HG02870 (cell line): ENCODE results near the gene LRRC39.
A peak's percentile ranks its signal among the peaks of the same experiment; 100 is the strongest.

Experiments
- ATAC-seq: cut with Tn5 transposase; IDR thresholded peaks from one replicate; pipeline ENCODE4 v1.9.1; 2021; ENCODE audit warnings: mild to moderate bottlenecking, moderate library complexity; ENCODE audit not compliant: unreplicated experiment

Gene LRRC39

DNA sequence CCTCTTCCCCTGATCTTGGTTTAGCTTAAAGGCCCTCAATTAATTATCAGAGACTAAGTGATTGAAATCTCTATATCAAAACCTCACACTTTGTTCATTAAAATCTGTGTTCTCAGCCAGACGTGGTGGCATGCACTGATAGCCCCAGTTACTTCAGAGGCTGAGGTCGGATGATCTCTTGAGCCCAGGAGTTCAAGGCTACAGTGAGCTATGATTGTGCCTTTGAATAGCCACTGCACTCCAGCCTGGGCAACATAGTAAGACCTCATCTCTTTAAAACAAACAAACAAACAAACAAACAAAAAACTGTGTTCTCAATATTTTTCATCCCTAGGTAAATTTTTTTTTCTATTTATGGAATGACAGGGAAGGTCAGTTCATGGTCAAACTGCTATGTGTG, 26.4 kb downstream of the LRRC39 start:
- no peak for ATAC-seq

DNA sequence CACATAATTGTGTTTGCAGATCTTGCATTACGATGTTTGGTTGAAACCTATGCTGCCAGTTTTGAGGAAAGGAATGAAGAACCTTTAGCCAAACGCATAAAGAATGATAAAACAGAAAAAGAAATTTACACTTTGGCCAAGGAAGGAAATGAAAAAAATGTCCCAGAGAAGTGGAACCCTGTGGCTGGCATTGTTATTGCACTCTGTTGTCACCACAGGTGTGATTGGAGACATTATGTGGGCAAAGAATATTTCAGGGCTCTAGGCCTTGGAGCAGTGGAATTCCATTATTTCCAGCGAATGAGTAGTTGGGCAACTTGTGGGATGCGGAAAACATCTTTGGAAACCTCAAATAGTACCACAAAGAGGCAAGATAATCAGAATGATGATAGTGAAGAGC, 30.2 kb downstream of the LRRC39 start:
- no peak for ATAC-seq

DNA sequence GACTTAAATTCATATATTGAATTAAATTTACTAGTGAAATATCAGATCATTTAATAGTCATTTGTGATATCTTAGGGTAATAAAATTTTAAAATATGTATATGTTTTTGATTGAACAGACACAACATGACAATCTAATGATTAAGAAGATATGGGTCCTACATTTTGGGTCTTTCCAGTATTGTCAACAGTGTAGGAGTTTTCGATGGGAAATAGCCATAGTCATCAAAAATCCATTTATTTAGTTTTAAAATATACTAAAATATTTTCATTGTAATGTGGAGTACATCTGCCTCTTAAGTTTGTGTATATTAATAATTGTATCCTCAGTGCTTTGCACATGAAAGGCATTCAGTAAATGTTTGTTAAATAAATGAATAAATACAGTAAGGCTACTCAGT, 31.1 kb downstream of the LRRC39 start:
- ATAC-seq: no peak

DNA sequence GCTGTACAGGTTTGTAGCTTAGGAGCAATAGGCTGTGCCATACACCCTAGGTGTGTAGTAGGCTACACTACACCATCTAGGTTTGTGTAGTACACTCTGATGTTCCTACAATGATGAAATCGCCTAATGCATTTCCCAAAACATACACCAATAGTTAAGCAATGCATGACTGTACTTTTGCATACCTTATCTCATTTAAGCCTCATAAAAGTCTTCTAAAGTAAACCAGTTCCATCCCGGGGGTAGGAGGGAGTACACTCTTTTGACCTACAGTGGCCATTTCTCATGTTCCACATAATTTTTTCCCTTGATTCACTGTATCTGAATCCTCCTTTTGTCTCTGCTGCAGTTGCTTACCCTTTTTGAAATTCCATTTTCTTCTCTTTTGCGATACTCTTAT, 32.9 kb downstream of the LRRC39 start:
- no peak for ATAC-seq

DNA sequence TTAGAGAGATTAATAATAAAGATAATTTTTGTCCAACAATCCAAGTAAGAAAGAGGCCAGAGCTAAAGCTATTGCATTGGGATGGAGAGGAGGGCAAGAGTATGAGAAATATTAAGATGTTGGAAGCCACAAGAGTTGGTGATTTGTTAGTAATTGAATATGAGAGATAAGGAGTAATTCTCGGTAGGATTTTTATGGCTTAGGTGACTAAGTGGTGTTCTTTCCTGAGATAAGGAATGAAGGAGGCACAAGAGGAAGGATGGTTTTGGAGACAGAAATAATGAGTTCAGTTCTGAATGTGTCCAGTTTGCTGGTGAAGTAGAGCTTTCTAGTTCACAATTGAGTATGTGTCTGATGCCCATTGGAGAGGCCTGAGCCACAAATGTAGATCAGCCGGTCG, 35.7 kb downstream of the LRRC39 start:
- no peak for ATAC-seq

DNA sequence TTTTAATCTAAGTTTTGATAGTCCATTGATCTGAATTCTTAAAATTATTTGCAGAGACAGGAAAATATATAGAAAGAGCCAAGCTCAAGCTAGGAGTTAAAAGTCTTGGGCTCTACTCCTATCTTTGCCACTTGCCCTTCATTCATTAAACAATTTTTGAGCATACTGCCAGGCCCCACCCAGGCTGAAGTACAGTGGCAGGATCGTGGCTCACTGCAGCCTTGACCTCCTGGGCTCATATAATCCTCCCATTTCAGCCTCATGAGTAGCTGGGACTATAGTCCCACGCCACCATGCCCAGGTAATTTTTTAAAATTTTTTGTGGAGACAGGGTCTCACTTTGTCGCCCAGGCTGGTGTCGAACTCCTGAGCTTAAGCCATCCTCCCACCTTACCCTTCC, 36.9 kb downstream of the LRRC39 start:
- ATAC-seq: no peak

DNA sequence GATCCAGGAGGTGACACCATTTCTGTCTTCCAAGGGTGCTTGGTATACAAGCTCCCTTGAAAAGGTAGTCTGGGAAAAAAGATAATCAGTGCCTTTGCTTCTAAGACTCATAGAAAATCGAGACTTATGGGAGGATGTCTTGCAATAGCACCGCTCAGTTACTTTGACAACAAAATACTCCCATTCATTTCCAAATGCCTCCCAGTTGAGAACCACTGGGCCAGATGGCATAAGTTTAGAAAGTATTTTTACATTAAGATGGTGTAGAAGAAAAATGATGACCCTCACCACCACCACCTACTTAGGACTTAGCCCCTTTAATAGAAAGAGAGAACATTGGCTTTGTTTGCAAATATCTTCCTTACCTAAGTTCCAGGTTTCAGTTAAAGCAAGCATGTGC, 40.5 kb downstream of the LRRC39 start:
- no peak for ATAC-seq

DNA sequence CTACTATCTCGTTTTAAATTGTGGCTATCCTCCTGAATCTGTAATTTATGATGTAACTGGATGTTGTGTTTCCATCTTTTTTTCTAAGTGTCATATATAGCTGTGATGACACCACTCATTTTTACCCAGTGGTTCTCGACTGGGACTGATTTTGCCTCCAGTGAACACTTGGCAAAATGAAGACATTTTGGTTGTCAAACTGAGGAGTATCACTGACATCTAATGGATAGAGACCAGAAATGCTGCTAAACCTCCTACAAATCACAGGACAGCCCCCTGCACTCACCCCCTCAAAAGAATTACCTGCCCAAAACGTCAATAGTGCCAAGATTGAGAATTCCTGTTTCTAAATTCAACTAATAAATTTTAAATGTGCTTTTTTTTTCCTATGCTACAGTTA, 43.2 kb downstream of the LRRC39 start:
- ATAC-seq: no peak

DNA sequence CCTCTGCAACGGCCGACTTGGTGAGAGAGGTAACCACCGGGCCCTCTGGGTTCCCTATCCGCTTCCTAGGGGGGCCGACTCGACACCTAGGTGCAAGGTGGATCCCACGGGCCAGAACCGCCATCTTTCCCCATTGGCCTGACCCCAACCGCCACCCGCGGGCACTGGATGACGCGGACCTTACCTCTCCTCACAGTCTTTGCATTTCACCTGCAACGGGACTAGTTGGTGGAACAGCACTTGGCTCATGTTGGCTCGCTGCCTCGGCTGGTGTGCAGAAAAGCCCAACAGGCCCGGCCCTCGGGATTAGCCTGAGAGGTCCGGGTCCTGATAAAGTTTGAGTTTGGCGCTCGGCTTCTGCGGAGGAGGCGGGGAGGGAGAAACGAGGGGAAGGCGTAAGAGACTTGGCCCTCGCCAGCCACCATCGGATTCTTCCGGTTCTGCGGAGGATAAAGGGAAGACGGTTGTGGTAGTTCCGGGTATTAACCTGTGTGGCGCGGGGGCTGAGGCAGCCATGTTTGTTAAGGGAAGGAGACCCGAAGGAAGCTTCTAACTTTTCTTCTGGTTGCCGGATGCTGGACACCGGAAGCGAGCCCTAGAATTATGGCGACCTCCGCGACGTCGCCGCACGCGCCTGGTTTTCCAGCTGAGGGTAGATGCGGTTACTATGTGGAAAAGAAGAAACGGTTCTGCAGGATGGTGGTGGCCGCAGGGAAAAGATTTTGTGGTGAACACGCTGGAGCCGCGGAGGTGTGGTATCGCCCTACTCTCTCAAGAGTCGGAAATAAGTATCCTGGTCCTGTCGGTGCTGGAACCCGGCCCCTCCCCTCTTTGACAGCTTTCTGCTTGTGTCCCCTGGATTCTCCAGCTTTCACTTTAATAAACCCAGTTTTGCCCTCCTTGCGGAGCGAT, 45.2 kb downstream of the LRRC39 start, which contains the start of the genes SASS6 and TRMT13:
Gene SASS6 (minus strand): TSS at position 365 of the 912 bp plus-strand sequence. CDS start 116 bp downstream, at position 249.
Gene TRMT13 (plus strand): TSS at position 598 of the 912 bp plus-strand sequence. CDS start 6 bp downstream, at position 604.
- ATAC-seq: peak; percentile 85

DNA sequence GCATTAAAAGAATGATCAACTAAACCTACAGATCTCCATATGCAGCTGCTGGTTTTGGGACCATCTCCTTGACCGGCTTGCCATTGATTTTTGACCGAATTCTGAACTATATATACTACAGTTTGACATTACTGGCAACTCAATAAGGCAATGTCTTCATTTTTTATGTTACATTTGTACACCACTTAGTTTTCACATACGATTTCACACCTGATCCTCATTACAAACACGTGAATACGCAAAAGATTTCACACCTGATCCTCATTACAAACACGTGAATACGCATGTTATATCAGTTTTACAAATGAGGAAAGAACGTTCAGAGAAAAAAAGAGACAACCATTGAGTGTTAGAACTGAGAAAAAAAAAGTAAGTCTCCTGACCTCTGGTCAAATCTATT, 46.4 kb downstream of the LRRC39 start:
- ATAC-seq: no peak

DNA sequence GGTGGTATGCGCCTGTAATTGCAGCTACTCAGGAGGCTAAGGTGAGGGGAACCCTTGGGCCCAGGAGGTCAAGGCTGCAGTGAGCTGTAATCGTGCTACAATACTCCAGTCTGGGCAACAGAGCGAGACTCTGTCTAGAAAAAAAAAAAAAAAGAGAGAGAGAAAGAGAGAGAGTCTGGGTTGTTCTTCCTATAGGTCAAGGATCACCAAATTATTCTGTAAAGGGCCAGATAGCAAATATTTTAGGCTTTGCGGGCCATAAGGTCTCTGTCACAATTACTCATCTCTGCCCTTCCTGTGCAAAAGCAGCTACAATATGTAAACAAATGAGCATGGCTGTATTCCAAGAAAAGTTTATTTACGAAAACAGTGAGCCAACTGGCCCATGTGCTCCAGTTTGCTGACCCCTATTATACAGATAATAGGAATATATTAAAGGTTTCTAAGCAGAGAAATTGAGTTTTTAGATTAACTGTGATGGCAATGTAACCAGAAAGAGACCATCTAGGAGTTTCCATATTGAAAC, 47.4 kb downstream of the LRRC39 start:
- ATAC-seq: no peak

DNA sequence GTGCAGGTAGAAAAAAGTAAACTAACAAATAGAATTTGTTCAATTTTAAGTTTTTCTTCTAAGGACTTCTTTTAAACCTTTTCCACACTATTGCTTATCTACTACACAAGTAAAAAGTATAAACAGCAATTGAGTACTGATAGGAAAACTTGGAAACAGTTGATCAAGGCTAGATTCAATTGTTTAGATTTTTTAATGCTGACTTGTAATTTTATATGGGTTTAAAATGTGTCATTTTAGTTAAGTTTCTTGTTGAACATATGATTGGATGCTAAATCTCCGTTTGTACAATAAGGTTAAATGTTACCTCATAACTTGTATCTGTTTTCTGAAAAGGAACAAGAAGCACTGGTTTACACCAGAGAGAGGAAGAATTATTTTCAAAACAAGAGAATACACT, 50.8 kb downstream of the LRRC39 start:
- ATAC-seq: no peak

DNA sequence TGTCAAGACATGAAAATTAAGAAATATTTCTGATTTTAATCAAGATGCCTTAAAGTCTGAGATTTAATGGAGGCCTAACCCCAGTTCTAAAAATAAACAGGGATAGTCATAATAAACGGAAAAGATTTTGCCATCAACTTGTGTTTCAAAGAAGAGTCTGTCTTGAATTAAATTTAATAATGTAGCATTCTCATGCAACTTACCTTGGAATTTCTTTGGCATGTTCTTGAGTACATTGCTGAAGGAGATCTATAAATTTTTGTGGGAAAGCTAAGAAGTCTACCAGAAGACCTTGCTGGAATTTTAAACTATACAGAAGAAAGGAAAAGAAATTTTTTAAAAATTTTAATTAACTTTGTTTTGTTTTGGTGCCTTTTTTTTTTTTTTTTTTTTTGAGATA, 55.9 kb downstream of the LRRC39 start:
- ATAC-seq: no peak

DNA sequence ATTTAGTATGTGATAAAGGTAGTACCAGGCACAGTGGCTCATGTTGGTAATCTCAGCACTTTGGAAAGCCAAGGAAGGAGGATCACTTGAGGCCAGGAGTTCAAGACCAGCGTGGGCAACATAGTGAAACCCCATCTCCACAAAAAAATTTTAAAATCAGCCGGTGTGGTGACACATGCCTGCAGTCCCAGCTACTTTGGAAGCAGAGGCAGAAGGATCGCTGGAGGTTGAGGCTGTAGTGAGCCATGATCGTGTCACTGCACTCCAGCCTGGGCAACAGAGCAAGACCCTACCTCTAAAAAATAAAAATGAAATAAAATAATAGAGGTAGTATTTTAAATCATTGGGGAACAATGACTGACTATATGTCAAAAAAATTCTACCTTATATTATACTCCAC, 62.5 kb downstream of the LRRC39 start:
- ATAC-seq: no peak

DNA sequence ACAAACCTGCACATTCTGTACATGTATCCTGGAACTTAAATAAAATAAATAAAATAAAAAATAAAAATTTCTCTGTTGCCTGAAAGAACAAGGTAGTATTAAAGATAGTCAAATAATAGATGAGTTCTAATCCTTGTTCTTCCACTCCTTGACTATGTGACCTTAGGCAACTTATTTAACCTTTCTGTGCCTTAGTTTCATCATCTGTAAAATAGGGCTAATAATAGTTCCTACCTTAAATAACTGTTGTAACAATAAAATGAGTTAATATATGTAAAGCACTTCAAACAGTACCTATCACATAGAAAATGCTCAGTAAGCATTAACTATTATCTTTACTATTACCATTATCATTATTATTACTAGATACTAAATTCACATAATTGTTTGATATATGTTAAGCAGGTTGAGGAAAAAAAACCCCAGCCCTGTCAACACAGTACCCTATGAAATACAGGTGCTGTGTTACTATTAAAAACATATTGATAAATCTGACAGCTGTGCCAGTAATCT, 68.4 kb downstream of the LRRC39 start:
- no peak for ATAC-seq

DNA sequence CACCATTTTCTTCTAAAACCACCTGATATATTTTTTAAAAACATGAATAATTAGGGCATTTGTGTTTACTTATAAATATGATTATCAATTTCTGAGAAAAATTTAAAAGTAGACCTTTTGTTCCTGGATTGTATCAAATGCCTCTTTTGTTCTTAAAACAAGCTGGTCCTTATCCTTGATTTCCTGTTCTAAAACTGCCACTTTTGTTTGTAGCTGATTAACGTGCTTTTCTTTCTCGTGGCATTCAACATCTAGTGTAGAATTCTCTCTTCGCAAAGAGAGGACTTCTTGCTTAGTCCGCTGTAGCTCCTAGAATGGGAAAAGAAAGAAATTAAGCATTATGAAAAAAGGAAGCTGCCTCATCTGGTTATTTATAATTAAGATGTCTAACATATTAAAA, 70.4 kb downstream of the LRRC39 start:
- ATAC-seq: no peak

DNA sequence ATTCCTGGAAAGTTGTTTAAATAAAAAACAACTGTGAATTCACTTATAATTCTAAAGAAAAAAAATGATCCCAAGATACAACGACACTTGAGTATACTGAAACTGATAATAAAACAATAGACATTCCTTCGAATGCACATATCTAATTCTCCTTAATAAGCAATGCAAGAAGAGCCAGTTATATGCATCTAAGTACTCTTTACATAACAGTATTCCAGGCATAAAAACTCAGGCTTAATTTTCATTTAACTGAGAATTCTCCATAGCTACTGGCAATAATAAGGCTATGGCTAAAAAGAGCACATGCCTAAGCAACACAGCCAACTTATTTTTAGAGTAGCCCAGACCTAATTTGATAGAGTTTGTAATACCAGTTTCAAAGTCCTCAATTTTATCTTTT, 76.5 kb downstream of the LRRC39 start:
- no peak for ATAC-seq

DNA sequence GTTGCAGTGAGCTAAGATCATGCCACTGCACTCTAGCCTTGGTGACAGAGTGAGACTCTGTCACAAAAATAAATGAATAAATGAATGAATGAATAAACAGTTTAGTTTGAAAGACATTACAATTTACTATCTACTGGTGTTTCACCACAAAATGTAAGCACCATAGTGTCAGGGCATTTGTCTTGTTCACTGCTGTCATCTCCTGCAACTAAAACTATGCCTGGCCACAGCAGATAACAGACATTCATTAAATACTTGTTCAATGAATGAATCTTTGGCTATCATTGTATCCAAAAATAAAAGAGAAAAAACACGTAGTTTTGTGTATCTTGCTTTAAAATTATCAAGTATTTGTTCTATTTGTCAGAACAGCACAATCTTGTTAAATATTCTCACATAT, 77.9 kb downstream of the LRRC39 start:
- no peak for ATAC-seq
